GOT3 (cell line): ENCODE results near the gene ANKRD24.
"Not testable (repeated sequence)": the region's sequence is repeated elsewhere in the genome, so short reads cannot be mapped to it uniquely, and the experiment has no call there.

Source experiments
- DNase-seq: peaks from one replicate; lab custom pipeline; 2025; ENCODE audit warnings: mixed read lengths; lab: John Stamatoyannopoulos, UW

The ANKRD24 gene

GRCh38 chr19:4230237-4230636 lies 47.7 kb downstream of the ANKRD24 start:
- DNase-seq, result not testable (repeated sequence)

- not testable (repeated sequence) for DNase-seq
These were observed 49.0 kb downstream of the ANKRD24 start for GRCh38 chr19:4231521-4231920.

- DNase-seq, result not testable (repeated sequence)
These were observed 49.6 kb downstream of the ANKRD24 start for GRCh38 chr19:4232139-4232538.

GRCh38 chr19:4232614-4233281 lies 50.3 kb downstream of the ANKRD24 start:
- no peak for DNase-seq

- no peak for DNase-seq
These were observed 50.9 kb downstream of the ANKRD24 start for GRCh38 chr19:4233282-4233853.

- DNase-seq, result no peak
These were observed 51.8 kb downstream of the ANKRD24 start for GRCh38 chr19:4234142-4234861.

GRCh38 chr19:4234862-4235201 lies 52.3 kb downstream of the ANKRD24 start:
- no peak for DNase-seq

GRCh38 chr19:4237510-4237909 lies 55.0 kb downstream of the ANKRD24 start:
- DNase-seq, result not testable (repeated sequence)

- DNase-seq, result no peak
These were observed 56.3 kb downstream of the ANKRD24 start for GRCh38 chr19:4238831-4239230.

- no peak for DNase-seq
These were observed 59.4 kb downstream of the ANKRD24 start for GRCh38 chr19:4241824-4242430.

GRCh38 chr19:4245938-4246337 lies 63.4 kb downstream of the ANKRD24 start:
- DNase-seq, result not testable (repeated sequence)

GRCh38 chr19:4246767-4247593 lies 64.5 kb downstream of the ANKRD24 start, which contains the start of gene YJU2:
Gene YJU2, plus strand, starts transcription at chr19:4247080. Its CDS starts 67 bp downstream, at chr19:4247147.
- peak; percentile 94 for DNase-seq

GRCh38 chr19:4256563-4256962 lies 74.1 kb downstream of the ANKRD24 start:
- DNase-seq, result no peak

- no peak for DNase-seq
These were observed 74.5 kb downstream of the ANKRD24 start for GRCh38 chr19:4257025-4257424.

- no peak for DNase-seq
These were observed 75.7 kb downstream of the ANKRD24 start for GRCh38 chr19:4258181-4258580.

GRCh38 chr19:4260613-4261191 lies 78.2 kb downstream of the ANKRD24 start:
- DNase-seq, result no peak

GRCh38 chr19:4264812-4265211 lies 82.3 kb downstream of the ANKRD24 start:
- no peak for DNase-seq

- DNase-seq, result no peak
These were observed 83.9 kb downstream of the ANKRD24 start for GRCh38 chr19:4266253-4267000.

GRCh38 chr19:4267101-4267900 lies 84.8 kb downstream of the ANKRD24 start:
- DNase-seq, result no peak
